Calu3 (cell line): ENCODE results near the gene SSMEM1. TPM values are rescaled to one million over a fixed set of nuclear protein-coding genes. Genes with fewer than 3 reads are reported as not detected.

Experiments used
- BruUV-seq: library from RNA; stranded (reverse); fragments of 400-500 nt; replicated peaks from 2 replicates; lab custom pipeline; 2021; lab: Mats Ljungman, UMichigan
- CTCF ChIA-PET: fragments of 300-600 bp; sonication (Branson Sonifier 250); formaldehyde crosslinking; loops from one replicate; lab custom pipeline; 2022; ENCODE audit warnings: antibody characterized with exemption; lab: Charles Lee
- DNase-seq: peaks from one replicate; pipeline ENCODE4 v3.0.0; 2022
- H3K27ac Mint-ChIP-seq: one replicate; pipeline ENCODE4 v1.8.0; 2022; ENCODE audit warnings: mixed read lengths; ENCODE audit not compliant: unreplicated experiment
- H3K27me3 Mint-ChIP-seq: one replicate; pipeline ENCODE4 v1.8.0; 2022; ENCODE audit warnings: mixed read lengths; ENCODE audit not compliant: unreplicated experiment
- H3K36me3 Mint-ChIP-seq: one replicate; pipeline ENCODE4 v1.8.0; 2022; ENCODE audit warnings: mild to moderate bottlenecking, moderate library complexity, mixed read lengths; ENCODE audit not compliant: insufficient read depth, unreplicated experiment
- H3K4me1 Mint-ChIP-seq: one replicate; pipeline ENCODE4 v1.8.0; 2022; ENCODE audit warnings: mild to moderate bottlenecking, low read depth, mixed read lengths; ENCODE audit not compliant: unreplicated experiment
- H3K4me3 Mint-ChIP-seq: one replicate; pipeline ENCODE4 v1.8.0; 2022; ENCODE audit warnings: mild to moderate bottlenecking, low read depth, moderate library complexity, mixed read lengths; ENCODE audit not compliant: unreplicated experiment
- H3K9me3 Mint-ChIP-seq: one replicate; pipeline ENCODE4 v1.8.0; 2022; ENCODE audit warnings: low read depth, mixed read lengths; ENCODE audit not compliant: unreplicated experiment
- intact Hi-C: fragments of 100-400 bp; cut with micrococcal nuclease; formaldehyde crosslinking; loops from one replicate; pipeline ENCODE4 v1.10.0; 2022; ENCODE audit not compliant: unreplicated experiment
- total RNA-seq: library from RNA; stranded (reverse); gene quantifications from 2 replicates; pipeline ENCODE4 v1.2.3, GENCODE V29; 2022
- TF ChIP-seq, protein P1 (sequence below): fragments of 200-600 bp; IDR thresholded peaks from one replicate; pipeline ENCODE4 v1.8.0; 2022; ENCODE audit warnings: antibody characterized with exemption; ENCODE audit not compliant: unreplicated experiment

The SSMEM1 gene
- total RNA-seq, 1 experiment from 2014 or later, result not detected

GRCh38 chr7:130218806-130219620 lies 11.4 kb downstream of the SSMEM1 start:
- H3K4me1 Mint-ChIP-seq, result peaks cover 15% of the 10 kb centered on the region
- H3K4me3 Mint-ChIP-seq, result no peak overlapping the region
- DNase-seq, result no peak
- H3K27me3 Mint-ChIP-seq, result no peaks in the 10 kb centered on the region
- no TSS peak for BruUV-seq
- TF ChIP-seq, protein P1, sequence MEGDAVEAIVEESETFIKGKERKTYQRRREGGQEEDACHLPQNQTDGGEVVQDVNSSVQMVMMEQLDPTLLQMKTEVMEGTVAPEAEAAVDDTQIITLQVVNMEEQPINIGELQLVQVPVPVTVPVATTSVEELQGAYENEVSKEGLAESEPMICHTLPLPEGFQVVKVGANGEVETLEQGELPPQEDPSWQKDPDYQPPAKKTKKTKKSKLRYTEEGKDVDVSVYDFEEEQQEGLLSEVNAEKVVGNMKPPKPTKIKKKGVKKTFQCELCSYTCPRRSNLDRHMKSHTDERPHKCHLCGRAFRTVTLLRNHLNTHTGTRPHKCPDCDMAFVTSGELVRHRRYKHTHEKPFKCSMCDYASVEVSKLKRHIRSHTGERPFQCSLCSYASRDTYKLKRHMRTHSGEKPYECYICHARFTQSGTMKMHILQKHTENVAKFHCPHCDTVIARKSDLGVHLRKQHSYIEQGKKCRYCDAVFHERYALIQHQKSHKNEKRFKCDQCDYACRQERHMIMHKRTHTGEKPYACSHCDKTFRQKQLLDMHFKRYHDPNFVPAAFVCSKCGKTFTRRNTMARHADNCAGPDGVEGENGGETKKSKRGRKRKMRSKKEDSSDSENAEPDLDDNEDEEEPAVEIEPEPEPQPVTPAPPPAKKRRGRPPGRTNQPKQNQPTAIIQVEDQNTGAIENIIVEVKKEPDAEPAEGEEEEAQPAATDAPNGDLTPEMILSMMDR, result no peak
- peaks cover 6% of the 10 kb centered on the region for H3K36me3 Mint-ChIP-seq
- H3K9me3 Mint-ChIP-seq, result no peaks in the 10 kb centered on the region
- intact Hi-C loops, result no loop called here
- CTCF ChIA-PET, result no interaction called here
- H3K27ac Mint-ChIP-seq, result no peak overlapping the region

- CTCF ChIA-PET, result no interaction called here
- BruUV-seq, result no TSS peak
- intact Hi-C loops, result no loop called here
- no peaks in the 10 kb centered on the region for H3K27me3 Mint-ChIP-seq
- no peak overlapping the region for H3K27ac Mint-ChIP-seq
- H3K4me3 Mint-ChIP-seq, result no peak overlapping the region
- peak; percentile 66 for DNase-seq
- peaks cover 15% of the 10 kb centered on the region for H3K4me1 Mint-ChIP-seq
- peaks cover 6% of the 10 kb centered on the region for H3K36me3 Mint-ChIP-seq
- TF ChIP-seq, protein P1, result no peak
- H3K9me3 Mint-ChIP-seq, result no peaks in the 10 kb centered on the region
These were observed 12.2 kb downstream of the SSMEM1 start for GRCh38 chr7:130219871-130220270.

DNA sequence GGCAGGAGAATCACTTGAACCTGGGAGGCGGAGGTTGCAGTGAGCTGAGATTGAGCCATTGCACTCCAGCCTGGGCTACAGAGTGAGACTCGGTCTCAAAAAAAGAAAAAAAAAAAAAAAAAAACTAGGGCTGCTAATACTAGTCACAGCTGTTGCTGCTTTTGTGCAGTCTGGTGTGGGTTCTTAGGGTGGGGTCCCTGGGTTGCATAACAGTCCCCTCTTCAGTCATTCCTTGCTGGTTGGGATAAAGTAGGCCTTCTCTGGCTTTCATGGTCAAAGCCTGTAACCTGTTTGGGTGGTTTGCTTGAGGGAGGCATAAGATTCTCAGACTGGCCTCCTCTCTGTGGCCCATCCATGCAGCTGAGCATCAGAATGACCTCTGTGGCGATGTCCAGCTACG lies 14.1 kb downstream of the SSMEM1 start:
- H3K9me3 Mint-ChIP-seq, result no peaks in the 10 kb centered on the region
- no TSS peak for BruUV-seq
- TF ChIP-seq, protein P1, result no peak
- peaks cover 6% of the 10 kb centered on the region for H3K36me3 Mint-ChIP-seq
- no peak overlapping the region for H3K4me3 Mint-ChIP-seq
- intact Hi-C loops, result no loop called here
- H3K27ac Mint-ChIP-seq, result no peak overlapping the region
- DNase-seq, result no peak
- no peaks in the 10 kb centered on the region for H3K27me3 Mint-ChIP-seq
- H3K4me1 Mint-ChIP-seq, result peaks cover 15% of the 10 kb centered on the region
- CTCF ChIA-PET, result interaction anchor here (0.7 kb wide), 1 partner anchor 150 kb away, joined by 3 read pairs; no protein-coding TSS in a partner anchor

- Mint-ChIP-seq H3K27ac (no peak overlapping the region), H3K9me3 (no peaks in the 10 kb centered on the region), H3K4me3 (no peak overlapping the region), H3K36me3 (peaks cover 6% of the 10 kb centered on the region), H3K27me3 (no peaks in the 10 kb centered on the region), H3K4me1 (peaks cover 15% of the 10 kb centered on the region)
- no peak for DNase-seq
- TF ChIP-seq, protein P1, result no peak
- CTCF ChIA-PET, result no interaction called here
- BruUV-seq, result no TSS peak
- intact Hi-C loops, result no loop called here
These were observed 16.0 kb downstream of the SSMEM1 start for GRCh38 chr7:130223646-130224045.
